Measurements from ENCODE around the gene SYCN. TPM values are rescaled to one million over a fixed set of nuclear protein-coding genes. Genes with fewer than 3 reads are reported as not detected.

Gene SYCN
- total and polyA plus RNA-seq, 12 donors: 0.55 TPM; not detected in 11

DNA sequence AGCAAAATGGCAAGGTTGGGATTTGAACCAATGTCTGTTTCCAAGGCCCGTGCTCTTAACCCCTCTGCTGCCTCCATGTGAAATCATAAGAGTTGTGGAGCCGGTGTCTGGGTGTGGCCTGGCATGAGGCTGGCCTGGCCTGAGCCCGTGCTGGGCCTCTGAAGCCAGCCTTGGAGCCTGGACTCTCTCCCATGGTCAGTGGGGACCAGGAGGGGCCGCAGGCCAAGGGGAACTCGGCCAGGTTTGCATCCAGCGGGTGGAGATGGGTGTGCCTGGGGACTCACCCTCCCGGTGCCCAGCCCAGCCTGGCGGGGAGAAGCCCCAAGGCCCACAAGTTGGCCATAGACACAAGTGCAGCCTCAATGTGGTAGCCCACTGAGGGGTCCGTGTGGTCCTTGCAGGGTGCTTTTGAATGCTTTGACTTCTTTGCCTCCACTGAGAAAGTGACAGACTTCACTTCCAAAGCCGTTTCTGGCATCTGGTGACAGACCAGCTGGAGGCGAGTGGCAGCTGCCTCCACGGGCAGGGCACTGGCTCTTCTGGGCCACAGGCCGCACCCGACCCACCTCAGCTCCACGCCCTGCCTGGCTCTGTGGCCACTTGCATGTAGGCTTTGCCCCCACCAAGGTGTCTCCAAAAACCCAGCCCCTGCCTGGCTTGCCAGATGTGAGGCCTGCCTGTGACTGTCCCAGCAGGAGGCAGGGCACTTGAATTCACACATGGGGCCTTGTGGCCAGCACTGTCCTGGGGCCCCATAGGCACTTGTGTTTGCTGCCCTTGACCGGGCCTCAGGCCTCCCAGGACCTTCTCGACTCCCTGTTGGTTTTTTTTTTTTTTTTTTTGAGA lies 33.5 kb downstream of the SYCN start:
- H3K4me3 ChIP-seq: no peak overlapping the region
- intact Hi-C loops (cut with DNase I): no loop called here
- peaks cover 0 to 51% (median 9%) of the 10 kb centered on the region in 9 donors for H3K36me3 ChIP-seq
- peaks cover 0 to 19% (median 14%) of the 10 kb centered on the region in 9 donors for H3K4me1 ChIP-seq
- TF ChIP-seq, protein P1, sequence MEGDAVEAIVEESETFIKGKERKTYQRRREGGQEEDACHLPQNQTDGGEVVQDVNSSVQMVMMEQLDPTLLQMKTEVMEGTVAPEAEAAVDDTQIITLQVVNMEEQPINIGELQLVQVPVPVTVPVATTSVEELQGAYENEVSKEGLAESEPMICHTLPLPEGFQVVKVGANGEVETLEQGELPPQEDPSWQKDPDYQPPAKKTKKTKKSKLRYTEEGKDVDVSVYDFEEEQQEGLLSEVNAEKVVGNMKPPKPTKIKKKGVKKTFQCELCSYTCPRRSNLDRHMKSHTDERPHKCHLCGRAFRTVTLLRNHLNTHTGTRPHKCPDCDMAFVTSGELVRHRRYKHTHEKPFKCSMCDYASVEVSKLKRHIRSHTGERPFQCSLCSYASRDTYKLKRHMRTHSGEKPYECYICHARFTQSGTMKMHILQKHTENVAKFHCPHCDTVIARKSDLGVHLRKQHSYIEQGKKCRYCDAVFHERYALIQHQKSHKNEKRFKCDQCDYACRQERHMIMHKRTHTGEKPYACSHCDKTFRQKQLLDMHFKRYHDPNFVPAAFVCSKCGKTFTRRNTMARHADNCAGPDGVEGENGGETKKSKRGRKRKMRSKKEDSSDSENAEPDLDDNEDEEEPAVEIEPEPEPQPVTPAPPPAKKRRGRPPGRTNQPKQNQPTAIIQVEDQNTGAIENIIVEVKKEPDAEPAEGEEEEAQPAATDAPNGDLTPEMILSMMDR (IDR thresholded peaks at IDR 0.05): no peak
- no peaks in the 10 kb centered on the region for H3K9me3 ChIP-seq
- 78 to 81% methylated on average over 17 of the region's 17 CpGs for WGBS, 2 donors
- H3K27me3 ChIP-seq: no peaks in the 10 kb centered on the region
- ATAC-seq (no peak), DNase-seq (no peak)
- H3K27ac ChIP-seq: no peak overlapping the region

DNA sequence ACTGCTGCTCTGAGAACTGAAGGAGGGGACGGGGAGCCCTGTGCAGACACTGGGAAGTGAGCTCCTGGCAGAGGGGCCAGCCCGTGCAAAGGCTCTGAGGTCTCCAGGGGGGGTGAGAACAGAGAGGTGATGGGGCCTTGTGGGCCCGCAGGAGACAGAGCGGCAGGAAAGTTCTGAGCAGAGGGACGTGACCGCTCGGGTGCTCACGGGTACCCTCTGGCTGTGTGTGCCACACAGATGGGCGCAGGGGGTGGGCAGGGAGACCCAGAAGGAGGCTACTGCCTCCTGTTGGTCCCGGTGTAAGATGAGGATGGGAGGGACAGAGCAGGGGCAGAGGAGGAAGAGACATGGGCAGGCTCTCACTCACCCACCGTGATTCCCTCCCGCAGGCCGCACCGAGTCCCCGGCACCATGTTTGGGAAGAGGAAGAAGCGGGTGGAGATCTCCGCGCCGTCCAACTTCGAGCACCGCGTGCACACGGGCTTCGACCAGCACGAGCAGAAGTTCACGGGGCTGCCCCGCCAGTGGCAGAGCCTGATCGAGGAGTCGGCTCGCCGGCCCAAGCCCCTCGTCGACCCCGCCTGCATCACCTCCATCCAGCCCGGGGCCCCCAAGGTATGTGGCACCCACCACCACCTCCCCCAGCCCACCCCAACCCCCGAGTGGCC lies 34.8 kb downstream of the SYCN start:
- WGBS, 2 donors: 93 to 95% methylated on average over 30 to 36 of the region's 36 CpGs
- Histone ChIP-seq H3K27ac (no peak overlapping the region), H3K4me3 (no peak overlapping the region), H3K4me1 (peaks cover 0 to 21% (median 14%) of the 10 kb centered on the region in 9 donors), H3K27me3 (no peaks in the 10 kb centered on the region), H3K9me3 (no peaks in the 10 kb centered on the region), H3K36me3 (peaks cover 0 to 37% (median 9%) of the 10 kb centered on the region in 9 donors)
- intact Hi-C loops (cut with DNase I): no loop called here
- TF ChIP-seq, protein P1 (IDR thresholded peaks at IDR 0.05): no peak
- no peak for ATAC-seq
- DNase-seq: no peak

DNA sequence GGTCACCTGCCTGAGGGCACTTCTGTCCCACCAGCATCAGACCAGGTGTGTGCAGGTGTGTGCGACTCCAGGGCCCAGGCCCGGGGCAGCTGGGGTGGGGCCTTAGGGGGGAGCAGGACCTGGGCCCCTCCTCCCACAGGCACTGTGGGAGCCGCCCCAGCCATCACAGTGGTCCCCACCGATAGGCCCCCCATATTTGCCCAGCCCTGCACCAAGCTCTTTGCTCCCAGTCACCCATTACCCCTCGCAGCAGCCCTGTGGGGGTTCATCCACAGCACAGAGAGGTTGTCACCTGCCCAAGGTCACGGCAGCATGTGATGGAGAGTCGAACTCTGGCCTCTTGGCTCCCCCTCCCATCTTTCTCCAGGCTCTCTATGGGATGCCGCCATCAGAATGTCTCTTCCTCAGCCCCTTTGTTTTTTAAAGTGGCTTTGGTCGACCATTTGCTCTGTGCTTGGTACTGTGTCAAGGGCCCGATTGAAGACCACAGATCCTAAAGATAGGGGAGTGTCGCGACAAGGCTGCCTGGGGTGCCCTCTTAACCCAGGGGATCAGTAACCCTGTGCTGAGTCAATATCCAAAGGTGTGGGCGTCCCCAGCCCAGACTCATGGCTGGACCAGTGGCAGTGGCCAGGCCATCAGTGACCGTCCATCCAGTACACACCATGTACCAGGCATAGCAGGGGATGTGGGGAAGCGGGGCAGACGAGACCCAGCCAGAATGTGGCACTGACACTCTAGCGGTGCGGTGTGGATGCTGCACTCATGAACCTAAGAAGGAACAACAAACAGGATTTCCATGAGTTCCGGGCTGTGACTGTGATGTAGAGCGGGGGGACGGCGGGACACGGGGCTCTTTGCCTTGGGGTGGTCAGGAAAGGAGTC lies 35.6 kb downstream of the SYCN start:
- TF ChIP-seq, protein P1 (IDR thresholded peaks at IDR 0.05): no peak
- peaks cover 0 to 31% (median 7%) of the 10 kb centered on the region in 9 donors for H3K36me3 ChIP-seq
- intact Hi-C loops (cut with DNase I): no loop called here
- DNase-seq (no peak), ATAC-seq (peak in 1 of 8 donors; percentile 22)
- WGBS, 2 donors: 90 to 91% methylated on average over 23 of the region's 23 CpGs
- peaks cover 0 to 21% (median 14%) of the 10 kb centered on the region in 9 donors for H3K4me1 ChIP-seq
- no peaks in the 10 kb centered on the region for H3K27me3 ChIP-seq
- H3K4me3 ChIP-seq: no peak overlapping the region
- H3K27ac ChIP-seq: no peak overlapping the region
- H3K9me3 ChIP-seq: no peaks in the 10 kb centered on the region
